Hepatic stellate cell (primary cell): ENCODE measurements around the gene METRN.
"Not testable (repeated sequence)": the region's sequence is repeated elsewhere in the genome, so short reads cannot be mapped to it uniquely, and the experiment has no call there.

Experiments used
- DNase-seq: peaks from one replicate; pipeline ENCODE4 v3.0.0; 2011; ENCODE audit warnings: low spot score

The METRN gene

DNA sequence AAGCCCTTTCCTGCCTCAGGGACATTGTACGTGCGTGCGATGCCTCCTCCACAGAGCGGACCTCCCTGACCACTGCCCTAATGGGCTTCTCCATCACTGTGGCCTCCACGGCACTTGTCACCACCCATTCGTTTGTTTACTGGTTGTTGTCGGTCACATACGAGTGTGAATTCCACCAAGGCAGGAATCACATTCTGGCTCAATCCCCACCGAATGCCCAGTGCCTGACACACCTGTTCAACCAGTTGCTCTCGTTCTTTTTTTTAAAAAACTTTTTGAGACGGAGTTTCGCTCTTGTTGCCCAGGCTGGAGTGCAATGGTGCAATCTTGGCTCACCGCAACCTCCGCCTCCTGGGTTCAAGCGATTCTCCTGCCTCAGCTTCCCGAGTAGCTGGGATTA, 23.7 kb upstream of the METRN start:
- not testable (repeated sequence) for DNase-seq

- DNase-seq = no peak
These were observed 22.4 kb upstream of the METRN start for GRCh38 chr16:692356-693108.

GRCh38 chr16:693364-693763, 21.6 kb upstream of the METRN start:
- DNase-seq = no peak

DNA sequence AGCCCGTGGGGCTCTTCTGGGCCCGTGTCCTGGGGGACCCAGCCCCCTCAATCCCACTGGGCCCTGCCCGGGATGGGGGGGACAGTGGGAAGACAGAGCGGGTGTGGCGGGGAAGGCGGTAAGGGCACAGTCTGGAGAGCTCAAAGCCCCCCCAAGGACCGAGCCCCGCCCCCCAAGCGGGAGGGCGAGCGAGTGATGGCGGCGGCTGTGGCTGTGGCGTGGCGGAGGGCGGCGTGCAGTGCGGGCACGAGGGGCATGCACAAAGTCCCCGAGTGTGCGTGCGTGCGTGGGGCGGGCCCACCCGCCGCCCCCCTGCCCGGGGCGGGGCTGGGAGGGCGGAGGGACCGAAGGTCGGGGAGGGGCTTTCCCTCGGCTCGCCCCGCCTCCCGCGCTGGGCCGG, 21.2 kb upstream of the METRN start:
- DNase-seq = no peak

DNA sequence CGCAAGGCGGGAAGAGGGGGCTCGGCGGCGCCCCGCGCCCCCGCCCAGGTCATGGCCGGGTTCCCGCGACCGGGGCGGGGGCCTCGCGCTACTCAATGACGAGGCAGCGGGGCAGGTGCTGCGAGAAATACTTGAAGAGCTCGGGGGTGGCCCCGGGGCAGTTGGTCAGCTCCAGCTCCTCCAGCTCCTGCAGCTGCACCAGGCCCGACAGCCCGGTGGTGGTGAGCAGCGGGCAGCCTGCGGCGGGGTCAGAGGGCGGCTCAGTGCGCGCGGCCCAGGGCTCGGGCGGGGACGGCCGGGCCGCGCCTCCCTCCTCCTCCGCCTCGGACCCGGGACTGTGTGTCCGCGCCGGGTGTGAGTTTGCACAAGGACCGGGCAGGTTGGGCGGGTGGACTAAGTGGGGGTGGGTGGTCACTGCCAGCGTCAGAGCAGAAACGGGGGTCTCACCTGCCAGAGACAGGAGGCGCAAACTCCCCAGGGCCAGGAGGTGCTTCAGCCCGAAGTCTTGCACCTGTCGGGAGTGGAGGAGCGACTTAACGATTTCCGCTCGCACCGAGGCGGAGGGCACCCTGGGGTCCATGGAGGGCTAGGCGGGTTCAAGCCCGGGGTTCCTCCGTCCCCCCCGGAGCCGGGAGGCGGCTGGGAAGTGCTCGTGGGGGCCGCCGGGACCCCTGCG, 20.6 kb upstream of the METRN start:
- DNase-seq = no peak

GRCh38 chr16:694863-695354, 20.0 kb upstream of the METRN start:
- DNase-seq = no peak

DNA sequence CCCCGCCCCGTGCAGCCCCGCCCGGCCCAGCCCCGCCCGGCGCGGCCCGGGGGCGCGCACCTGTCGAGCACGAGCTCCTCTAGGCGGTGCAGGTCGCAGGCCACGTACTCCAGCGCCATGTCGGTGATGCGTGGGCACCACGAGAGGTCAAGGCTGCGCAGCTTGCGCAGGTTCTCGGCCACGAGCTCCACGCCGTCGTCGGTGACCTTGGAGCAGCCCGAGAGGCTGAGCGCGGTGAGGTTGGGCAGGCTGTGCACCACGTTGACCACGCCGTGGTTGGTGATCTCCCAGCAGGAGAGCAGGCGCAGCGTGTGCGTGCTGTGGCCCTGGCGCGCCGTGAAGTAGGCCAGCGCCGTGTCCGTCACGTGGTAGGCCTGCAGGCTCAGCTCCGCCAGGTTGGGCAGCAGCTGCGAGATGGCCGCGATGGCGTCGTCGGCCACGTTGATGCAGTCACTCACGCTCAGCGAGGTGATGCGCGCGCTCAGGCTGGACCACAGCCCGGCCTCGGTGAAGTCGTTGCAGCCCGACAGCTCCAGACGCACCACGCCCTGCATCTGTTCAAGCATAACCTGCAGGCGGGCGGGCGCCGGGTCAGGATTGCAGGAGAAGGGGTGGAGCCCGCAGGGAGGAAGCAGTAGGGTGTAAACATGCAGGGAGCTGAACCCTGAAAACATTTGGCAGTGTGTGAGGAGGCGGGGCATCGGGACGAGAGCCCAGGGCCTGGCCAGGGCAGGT, 19.4 kb upstream of the METRN start:
- no peak for DNase-seq

DNA sequence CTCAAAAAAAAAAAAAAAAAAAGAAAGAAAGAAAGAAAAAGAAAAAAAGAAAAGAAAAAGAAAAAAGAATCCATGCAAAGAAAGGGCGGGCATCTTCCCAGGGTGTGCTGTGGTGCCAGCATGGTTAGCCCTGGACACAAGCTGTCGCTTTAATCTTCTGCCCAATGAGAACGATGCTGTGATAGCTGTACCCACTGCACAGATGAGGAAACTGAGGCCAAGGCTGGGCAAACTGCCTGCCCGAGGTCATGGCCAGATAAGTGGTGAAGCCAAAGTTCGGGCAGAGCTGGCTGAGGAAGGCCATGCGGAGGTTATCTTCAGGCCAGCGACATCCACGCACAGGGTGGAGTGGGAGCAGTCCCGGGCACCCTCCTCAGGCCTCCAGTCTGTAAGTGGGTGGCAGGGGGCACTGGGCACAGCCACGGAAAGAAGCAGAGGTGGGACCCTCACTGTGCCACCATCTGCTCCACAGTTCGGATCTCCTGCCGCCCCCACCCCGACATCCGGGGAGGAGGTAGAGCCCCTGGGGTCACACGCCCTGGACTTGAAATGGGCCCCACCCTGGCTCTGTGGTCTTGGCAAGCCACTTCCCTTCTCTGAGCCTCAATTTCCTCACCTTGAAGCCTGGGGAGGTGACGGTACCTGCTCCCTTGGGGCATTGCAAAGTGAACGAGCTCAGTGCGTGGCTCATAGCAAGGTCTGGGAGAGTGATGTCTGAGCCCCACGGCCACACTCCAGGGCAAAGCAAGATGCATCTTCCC, 15.8 kb upstream of the METRN start:
- no peak for DNase-seq

DNA sequence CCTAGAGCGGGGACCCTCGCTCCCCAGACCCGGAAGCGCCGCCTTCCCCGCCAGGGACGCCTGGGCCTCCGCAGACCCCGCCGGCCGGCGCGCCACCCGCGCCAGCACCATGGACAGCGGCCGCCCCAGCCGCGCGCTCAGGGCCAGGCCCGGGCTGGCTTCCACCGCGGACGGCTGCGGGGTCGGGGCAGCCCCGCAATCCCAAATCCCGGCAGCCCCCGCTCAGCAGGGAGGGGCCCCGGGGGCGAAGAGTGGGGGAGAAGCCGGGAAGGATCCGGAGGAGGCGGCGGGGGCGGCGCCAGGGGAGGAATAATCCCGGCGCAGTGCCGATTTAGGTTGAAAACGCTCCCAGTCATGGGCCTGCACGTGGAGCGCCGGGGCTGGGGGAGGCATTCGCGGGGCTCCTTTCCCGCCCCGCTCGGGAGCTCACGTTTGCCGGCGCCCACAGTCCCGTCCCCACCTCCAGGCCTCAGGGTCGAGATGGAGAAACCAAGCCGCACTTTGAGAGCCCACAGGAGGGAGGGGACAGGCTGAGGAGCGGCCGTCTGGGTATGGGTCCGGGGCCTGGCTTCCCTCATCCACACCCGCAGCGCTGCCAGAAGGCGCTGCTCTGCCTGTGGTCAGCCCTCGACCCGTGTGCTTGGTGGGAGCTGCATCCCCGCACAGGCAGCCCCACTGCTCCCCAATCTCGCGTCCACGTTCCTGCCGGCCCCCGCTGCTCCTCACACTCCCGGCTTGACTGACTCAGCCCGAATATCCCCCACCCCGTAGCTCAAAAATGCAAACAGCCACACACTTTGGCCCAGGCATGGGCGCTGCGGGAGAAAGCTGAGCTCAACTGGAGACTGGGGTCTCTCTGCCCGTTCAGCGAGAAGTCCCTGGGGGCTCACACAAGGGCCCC, 14.0 kb upstream of the METRN start:
- DNase-seq = no peak

GRCh38 chr16:702341-702740, 12.6 kb upstream of the METRN start:
- DNase-seq = no peak

- no peak for DNase-seq
These were observed 11.5 kb upstream of the METRN start for GRCh38 chr16:703406-703805.

DNA sequence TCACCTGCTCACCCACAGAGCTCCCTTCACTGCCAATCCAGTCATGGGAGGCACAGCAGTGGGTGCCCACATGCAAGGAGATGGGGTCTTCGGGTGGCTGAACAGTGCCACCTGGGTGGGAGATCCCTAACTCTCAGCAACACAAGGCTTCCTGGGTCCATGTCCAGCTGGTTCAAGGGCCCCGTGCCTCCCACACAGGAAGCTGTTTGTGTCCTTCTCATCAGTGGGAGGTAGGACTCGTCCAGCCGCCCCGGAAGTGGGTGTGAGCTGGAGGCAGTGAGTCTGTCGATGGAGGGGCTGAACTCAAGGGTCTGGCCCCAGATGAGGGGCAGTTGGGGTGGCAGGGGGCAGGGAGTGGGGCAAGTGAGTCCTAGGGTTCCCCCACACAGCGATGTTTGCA, 10.9 kb upstream of the METRN start:
- no peak for DNase-seq

DNA sequence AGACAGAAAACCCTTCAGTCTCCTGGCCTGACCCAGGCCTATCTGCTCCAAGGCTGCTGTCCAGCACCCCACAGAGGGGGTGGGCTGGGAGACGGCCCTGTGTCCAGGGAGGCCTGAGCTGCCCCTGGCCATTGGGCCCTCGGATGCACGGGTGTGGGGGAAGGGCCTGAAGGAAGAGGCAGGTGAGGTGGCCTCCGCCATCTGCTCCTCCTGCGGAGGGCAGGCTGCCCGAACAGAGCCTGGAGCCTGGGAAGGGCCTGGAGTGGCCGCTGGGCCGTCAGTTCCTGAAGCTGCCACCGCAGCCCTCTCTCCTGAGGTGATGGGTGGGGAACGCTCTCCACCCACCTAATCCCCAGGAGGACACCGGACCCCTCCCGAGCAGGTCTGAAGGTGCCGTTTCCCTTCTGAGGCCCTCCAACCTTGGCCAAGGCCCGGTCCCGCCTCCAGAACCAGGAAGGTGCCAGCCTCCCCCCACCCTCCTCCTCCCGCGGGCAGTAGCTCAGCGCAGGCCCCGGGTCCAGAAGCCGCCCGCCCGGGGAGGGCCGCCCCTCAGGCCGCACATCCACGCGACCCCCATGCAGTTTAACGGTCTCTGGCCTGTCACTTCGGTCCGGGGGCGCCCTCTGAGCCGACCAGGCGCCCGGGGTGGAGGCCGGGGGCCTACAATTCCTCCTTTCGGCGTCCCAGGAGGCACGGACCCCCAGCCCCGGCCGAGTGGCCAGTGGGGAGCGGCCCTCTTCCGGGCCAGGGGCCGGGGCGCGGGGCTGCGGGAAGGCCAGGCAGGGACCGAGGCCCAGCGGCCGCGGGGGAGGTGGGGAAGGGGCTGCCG, 10.2 kb upstream of the METRN start:
- no peak for DNase-seq

GRCh38 chr16:705431-706188, 9.3 kb upstream of the METRN start, which contains the start of gene FBXL16:
TSS of gene FBXL16 (minus strand) at chr16:705801. CDS start at chr16:697405, 8,396 bp downstream.
- DNase-seq = no peak

DNA sequence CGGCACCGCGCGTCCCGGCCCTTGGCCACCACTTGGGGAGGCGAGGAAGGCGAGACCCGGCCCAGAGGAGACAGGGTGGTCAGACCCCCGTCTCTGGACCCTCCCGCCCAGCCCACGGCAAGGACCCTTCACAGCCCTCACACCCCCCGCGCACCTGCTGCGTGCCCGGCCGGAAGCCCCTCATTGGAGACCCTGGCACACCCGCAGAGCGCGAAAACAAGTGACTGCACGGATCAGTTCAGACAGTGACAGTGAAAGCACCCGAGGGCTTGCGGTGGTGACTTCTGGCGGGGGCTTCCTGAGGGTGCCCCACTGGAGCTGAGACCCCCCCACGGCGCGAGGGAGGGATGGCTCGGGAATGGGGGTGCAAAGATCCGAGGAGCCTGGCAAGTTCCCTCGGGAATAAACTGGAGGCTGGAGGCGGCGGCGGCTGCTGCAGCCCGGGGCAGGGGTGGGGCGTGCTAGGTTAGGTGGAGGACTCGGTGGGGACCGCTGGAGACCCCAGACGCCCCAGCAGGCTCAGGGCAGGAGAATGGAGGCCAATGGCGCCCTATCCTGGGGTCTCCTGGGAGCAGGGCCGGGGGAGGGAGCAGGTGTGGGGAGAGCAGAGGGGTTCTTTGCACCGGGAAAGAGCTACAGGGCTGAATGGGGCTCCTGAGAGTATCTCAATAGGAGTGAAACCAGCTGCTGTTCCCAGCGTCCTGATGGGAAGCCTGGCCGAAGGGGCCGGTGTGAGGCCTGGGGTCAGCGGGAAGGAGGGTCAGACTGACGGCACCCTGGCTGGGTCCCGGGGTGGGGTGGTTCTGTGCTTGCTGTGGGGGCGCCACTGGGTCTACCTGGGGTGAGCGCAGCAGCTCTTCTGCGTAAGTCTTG, 8.5 kb upstream of the METRN start:
- DNase-seq = no peak

- no peak for DNase-seq
These were observed 7.8 kb upstream of the METRN start for GRCh38 chr16:707062-707538.

DNA sequence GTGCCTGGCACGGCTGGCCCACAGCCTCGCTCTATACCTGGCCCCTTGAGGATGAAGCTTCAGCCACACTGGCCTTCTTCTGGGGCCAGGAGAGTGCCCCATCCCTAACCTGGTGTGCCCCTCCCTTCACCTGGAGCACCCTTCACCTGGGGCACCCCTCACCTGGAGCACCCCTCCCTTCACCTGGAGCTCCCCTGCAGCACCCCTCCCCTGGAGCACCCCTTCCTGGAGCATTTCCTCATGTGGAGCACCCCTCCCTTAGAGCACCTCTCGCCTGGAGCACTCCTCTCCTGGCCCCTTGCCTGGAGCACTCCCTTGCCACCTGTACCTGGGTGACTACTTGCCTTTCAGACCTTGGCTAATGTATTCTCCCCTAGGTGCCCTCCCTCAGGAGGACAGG, 6.9 kb upstream of the METRN start:
- DNase-seq = no peak

DNA sequence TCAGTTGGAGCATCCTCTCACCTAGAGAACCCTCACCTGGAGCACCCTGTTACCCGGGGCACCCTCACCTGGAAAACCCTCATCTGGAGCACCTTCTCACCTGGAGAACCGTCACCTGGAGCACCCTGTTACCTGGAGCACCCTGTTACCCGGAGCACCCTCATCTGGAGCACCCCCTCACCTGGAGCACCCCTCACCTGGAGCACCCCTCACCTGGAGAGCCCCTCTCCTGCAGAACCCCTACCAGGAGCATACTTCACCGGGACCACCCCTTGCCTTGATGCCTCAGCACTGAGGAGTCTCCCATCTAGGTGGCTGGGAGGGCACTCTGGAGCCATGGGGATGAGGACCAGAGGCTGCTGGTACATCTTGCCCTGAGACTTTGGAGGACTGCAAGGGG, 6.0 kb upstream of the METRN start:
- no peak for DNase-seq
